Astrocyte of the hippocampus (primary cell): Measurements from ENCODE around the gene MS4A15.
A peak's percentile ranks its signal among the peaks of the same experiment; 100 is the strongest.

Experiments used
- DNase-seq: peaks from one replicate; pipeline ENCODE4 v3.0.0; 2011; ENCODE audit warnings: low read depth, low spot score

Gene MS4A15

GRCh38 chr11:60777106-60777505 lies 20.4 kb downstream of the MS4A15 start:
- no peak for DNase-seq

DNA sequence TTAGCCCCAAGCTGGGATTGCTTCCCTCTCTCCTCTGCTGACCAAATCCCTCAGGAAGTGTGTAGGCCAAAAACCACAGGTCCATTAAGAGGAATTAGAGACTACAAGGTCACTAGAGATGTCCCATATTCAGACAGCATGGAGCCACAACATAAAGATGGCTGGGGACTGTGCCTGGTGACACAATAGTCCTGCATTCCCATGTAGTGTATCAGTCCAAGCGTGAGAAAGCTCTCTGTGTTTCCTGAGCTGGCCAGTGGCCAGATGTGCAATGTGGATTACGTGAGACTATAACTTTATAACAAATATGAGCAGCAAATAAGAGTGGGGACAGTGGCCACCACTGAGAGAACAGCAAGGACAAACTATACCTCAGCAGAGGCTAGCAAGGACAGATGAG lies 20.9 kb downstream of the MS4A15 start:
- peak; percentile 77 for DNase-seq

GRCh38 chr11:60780065-60780464 lies 23.4 kb downstream of the MS4A15 start:
- no peak for DNase-seq

DNA sequence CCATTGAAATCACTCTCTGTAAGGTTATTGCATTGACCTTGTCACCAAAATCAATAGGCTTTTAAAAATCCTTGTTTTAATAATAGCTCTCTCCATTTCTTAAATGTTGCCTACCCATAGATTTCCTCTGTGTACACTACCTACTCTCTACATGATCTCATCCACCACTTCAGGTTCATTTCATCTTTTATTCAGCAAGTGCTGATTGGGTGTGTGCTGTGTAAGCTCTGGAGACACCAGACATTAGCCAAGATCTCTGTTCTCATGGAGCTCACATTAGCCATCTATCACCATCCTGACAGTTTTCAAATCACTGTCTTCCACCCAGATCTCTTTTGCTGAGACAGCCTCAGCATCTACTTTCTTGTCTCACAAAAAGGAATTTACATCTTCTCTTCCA lies 24.1 kb downstream of the MS4A15 start:
- DNase-seq = no peak

GRCh38 chr11:60781286-60781980 lies 24.8 kb downstream of the MS4A15 start:
- DNase-seq = no peak

DNA sequence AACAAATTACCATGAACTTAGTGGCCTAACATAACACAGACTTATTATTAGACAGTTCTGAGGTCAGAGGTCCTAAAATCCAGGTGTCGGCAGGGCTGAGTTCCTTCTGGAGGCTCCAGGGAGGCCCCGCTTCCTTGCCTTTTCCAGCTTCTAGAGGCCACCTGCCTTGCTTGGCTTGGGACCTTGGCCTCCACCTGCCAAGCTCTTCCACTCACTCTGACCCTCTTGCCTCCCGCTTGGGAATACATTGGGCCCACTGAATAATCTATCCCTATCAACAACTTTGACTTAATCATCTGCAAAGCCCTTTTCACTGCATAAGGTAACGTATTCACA lies 25.3 kb downstream of the MS4A15 start:
- no peak for DNase-seq

- DNase-seq = no peak
These were observed 25.9 kb downstream of the MS4A15 start for GRCh38 chr11:60782393-60783140.

DNA sequence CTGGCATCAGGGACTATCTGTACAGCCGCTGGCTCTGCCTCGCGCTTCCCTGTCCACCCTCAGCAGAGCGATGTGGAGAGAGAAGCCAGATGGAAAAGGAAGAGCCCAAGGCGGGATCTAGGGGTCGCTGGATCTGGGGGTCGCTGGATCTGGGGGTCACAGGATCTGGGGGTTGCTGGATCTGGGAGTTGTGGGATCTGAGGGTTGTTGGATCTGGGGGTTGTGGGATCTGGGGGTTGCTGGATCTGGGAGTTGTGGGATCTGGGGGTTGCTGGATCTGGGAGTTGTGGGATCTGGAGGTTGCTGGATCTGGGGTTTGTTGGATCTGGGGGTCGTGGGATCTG lies 26.4 kb downstream of the MS4A15 start:
- no peak for DNase-seq

- DNase-seq = no peak
These were observed 27.2 kb downstream of the MS4A15 start for GRCh38 chr11:60783911-60784310.

DNA sequence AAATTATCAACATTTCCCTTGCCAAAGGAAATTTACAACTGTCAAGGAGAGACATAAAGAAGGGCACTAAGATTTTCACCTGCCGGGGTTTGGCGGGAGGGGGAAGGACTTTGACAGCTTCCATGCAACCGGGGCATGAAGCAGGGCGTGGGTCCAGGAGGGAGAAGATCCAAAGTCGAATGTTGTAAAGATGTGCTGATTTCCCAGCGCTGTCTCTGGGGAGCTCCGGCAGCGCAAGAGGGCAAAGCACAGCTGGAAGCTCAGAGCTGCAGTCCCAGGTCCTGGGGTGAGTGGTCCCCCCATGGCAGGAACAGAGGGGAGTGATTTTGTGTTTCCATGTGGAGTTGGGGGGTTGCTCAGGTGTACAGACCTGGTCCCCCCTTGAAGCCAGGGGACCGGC lies 28.5 kb downstream of the MS4A15 start, which contains the start of gene MS4A10:
TSS of gene MS4A10 (plus strand) at position 198 of the 400 bp plus-strand sequence. CDS start 5,003 bp downstream, outside the sequence.
- no peak for DNase-seq

GRCh38 chr11:60785806-60786361 lies 29.2 kb downstream of the MS4A15 start:
- DNase-seq = peak; percentile 64

DNA sequence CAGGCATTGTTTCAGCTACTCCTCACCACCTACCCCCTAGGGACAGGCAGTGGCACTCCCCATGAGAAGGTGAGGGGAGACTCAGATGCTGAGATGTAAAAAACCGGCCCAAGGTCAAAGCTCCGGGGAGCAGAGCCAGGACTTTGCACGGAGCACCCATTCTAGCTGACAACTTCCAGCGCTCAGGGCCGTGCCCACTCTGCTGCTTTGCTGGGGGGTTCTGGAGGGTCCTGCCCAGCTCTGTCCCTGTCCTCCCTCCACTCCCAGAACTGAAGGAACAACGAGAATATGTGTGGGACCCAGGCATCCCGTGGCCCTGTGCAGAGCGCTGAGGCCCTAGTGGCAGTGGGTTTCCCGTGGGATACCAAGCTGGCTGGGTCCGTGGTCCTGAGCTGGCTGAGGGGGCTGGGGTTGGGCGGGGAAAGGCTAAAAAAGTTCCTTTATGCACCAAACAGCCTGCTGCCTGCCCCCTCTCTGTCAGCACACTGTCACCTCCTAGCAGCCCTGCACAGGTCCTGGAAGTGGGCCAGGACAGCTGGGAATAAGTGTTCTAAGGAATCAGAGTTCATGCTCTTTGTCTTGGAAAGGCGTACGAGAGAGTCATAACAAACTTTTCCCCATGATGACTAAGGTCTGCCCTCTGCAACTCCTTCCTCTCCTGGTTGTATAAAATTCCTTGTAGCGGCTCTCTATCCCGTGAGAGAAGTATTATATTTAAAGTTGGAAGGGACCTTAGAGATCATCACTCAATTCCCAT lies 30.3 kb downstream of the MS4A15 start:
- DNase-seq = peak; percentile 61

- DNase-seq = no peak
These were observed 31.9 kb downstream of the MS4A15 start for GRCh38 chr11:60788401-60789125.

DNA sequence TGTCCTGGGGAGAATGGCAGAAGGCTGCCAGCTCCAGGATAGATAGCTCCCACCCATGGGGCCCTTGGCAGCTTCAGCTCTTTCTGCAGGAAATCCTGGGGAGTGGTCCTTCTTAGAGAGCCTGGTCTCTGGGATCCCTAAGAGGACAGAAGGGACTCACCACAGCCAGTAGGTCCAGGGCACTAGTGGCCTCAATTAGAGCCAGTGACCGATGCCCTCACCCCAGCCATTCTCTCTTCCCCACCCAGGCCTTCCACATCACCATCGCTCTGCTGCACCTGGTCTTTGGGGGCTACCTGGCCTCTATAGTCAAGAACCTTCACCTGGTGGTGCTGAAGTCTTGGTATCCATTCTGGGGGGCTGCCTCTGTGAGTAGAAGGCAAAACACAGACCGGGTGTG lies 34.1 kb downstream of the MS4A15 start:
- DNase-seq = no peak

GRCh38 chr11:60791153-60791933 lies 34.7 kb downstream of the MS4A15 start:
- no peak for DNase-seq

GRCh38 chr11:60792521-60792920 lies 35.9 kb downstream of the MS4A15 start:
- DNase-seq = no peak

GRCh38 chr11:60795291-60795690 lies 38.6 kb downstream of the MS4A15 start:
- no peak for DNase-seq

- no peak for DNase-seq
These were observed 41.4 kb downstream of the MS4A15 start for GRCh38 chr11:60797846-60798630.

GRCh38 chr11:60798631-60799030 lies 42.0 kb downstream of the MS4A15 start:
- no peak for DNase-seq

DNA sequence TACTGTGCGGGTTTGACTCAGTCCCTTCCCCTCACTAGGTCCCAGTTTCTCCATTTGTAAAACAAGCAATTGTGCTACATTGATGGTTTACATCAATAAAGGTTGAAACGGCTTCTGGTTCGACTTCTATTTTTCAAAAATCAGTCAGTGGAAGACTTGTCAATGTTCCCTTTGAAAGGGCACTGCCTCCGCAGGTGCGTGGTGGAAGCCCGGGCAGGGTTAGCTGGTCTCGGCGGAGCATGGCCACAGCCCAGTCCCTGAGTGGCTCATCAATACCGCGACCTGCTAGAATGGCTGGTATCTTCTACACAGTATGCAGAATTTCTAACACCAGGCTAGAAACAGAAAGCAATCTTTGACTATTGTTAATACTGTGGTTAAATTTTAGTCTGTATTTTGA lies 44.5 kb downstream of the MS4A15 start:
- no peak for DNase-seq
